8988T (cell line): ENCODE results near the gene MARS2.
"Not testable (repeated sequence)": the region's sequence is repeated elsewhere in the genome, so short reads cannot be mapped to it uniquely, and the experiment has no call there.

ENCODE experiments used
- DNase-seq: peaks from one replicate; pipeline ENCODE4 v3.0.0; 2011

MARS2 gene

GRCh38 chr2:197707316-197708213, 2.4 kb downstream of the MARS2 start:
- DNase-seq = no peak

GRCh38 chr2:197708331-197708730, 3.2 kb downstream of the MARS2 start:
- no peak for DNase-seq

- DNase-seq = not testable (repeated sequence)
Observed at GRCh38 chr2:197709140-197709539, 4.0 kb downstream of the MARS2 start.

- DNase-seq = no peak
Observed at GRCh38 chr2:197710424-197711042, 5.4 kb downstream of the MARS2 start.

GRCh38 chr2:197711578-197711977, 6.4 kb downstream of the MARS2 start:
- DNase-seq = no peak

GRCh38 chr2:197713271-197713670, 8.1 kb downstream of the MARS2 start:
- DNase-seq = no peak

GRCh38 chr2:197717863-197718262, 12.7 kb downstream of the MARS2 start:
- DNase-seq = no peak

GRCh38 chr2:197727011-197727410, 21.8 kb downstream of the MARS2 start:
- no peak for DNase-seq

- not testable (repeated sequence) for DNase-seq
Observed at GRCh38 chr2:197728555-197729544, 23.7 kb downstream of the MARS2 start.

- no peak for DNase-seq
Observed at GRCh38 chr2:197740200-197740599, 35.0 kb downstream of the MARS2 start.
